Keratinocyte (primary cell): Measurements from ENCODE around the gene DPH2. TPM values are rescaled to one million over a fixed set of nuclear protein-coding genes. Genes with fewer than 3 reads are reported as not detected.

Experiments
- DNase-seq: peaks from one replicate; pipeline ENCODE4 v3.0.0-alpha.2; 2011; ENCODE audit warnings: low read depth, missing footprints, low spot score
- FAIRE-seq: peaks from 2 replicates; lab custom pipeline; 2011; peaks lifted over from hg19 to GRCh38; lab: Jason Lieb, UNC
- H2AFZ ChIP-seq: 2 replicates; pipeline ENCODE4 v1.6.0; 2012; ENCODE audit warnings: low read length, control low read depth, inconsistent platforms; ENCODE audit not compliant: control insufficient read depth
- H3K27ac ChIP-seq: 2 replicates; pipeline ENCODE4 v1.5.1; 2011; ENCODE audit warnings: low read length; ENCODE audit not compliant: control insufficient read depth, insufficient read depth
- H3K27me3 ChIP-seq: 3 replicates; pipeline ENCODE4 v1.6.0; 2011; ENCODE audit warnings: low read length; ENCODE audit not compliant: control insufficient read depth, insufficient read depth; ENCODE audit errors: extremely low read depth
- H3K36me3 ChIP-seq, 2 experiments: 2 replicates in 1 of 2; 3 replicates in 1 of 2; pipeline ENCODE4 v1.5.1; 2011; ENCODE audit warnings: low read length in 2 of 2, mild to moderate bottlenecking in 1 of 2; ENCODE audit not compliant: control insufficient read depth in 2 of 2, insufficient read depth in 2 of 2; ENCODE audit errors: extremely low read depth in 1 of 2
- H3K4me1 ChIP-seq: 3 replicates; pipeline ENCODE4 v1.5.1; 2011; ENCODE audit warnings: low read length; ENCODE audit not compliant: control insufficient read depth, insufficient read depth; ENCODE audit errors: extremely low read depth
- H3K4me2 ChIP-seq: 3 replicates; pipeline ENCODE4 v1.6.0; 2011; ENCODE audit warnings: low read depth, low read length; ENCODE audit not compliant: control insufficient read depth, insufficient read depth; ENCODE audit errors: extremely low read depth
- H3K4me3 ChIP-seq, 3 experiments: fragments of 200-600 bp in 1 of 3; sonication (generic) in 1 of 3; 2 replicates in 2 of 3; 3 replicates in 1 of 3; pipeline ENCODE4 v1.5.1; 2011 to 2016; ENCODE audit warnings: low read length in 3 of 3, mild to moderate bottlenecking in 3 of 3, control low read depth in 2 of 3, inconsistent platforms in 1 of 3, low read depth in 1 of 3, mixed read lengths in 1 of 3, mixed run types in 1 of 3, moderate library complexity in 1 of 3; ENCODE audit not compliant: control insufficient read depth in 2 of 3, insufficient read depth in 2 of 3; ENCODE audit errors: extremely low read depth in 1 of 3
- H3K79me2 ChIP-seq: 2 replicates; pipeline ENCODE4 v1.6.0; 2012; ENCODE audit warnings: low read length; ENCODE audit not compliant: control insufficient read depth, insufficient read depth
- H3K9ac ChIP-seq: 3 replicates; pipeline ENCODE4 v1.6.0; 2011; ENCODE audit warnings: low read length; ENCODE audit not compliant: control insufficient read depth, insufficient read depth; ENCODE audit errors: extremely low read depth
- H3K9me1 ChIP-seq: 3 replicates; pipeline ENCODE4 v1.6.0; 2011; ENCODE audit warnings: low read length; ENCODE audit not compliant: control insufficient read depth, insufficient read depth; ENCODE audit errors: extremely low read depth
- H3K9me3 ChIP-seq: 2 replicates; pipeline ENCODE4 v1.5.1; 2012; ENCODE audit warnings: low read depth, low read length; ENCODE audit not compliant: control insufficient read depth
- H4K20me1 ChIP-seq: 3 replicates; pipeline ENCODE4 v1.6.0; 2011; ENCODE audit warnings: low read length; ENCODE audit not compliant: control insufficient read depth, insufficient read depth; ENCODE audit errors: extremely low read depth
- CTCF ChIP-seq, 3 experiments: IDR thresholded peaks in 1 of 3; conservative IDR thresholded peaks in 1 of 3; optimal IDR thresholded peaks in 1 of 3; 2 replicates in 2 of 3; 3 replicates in 1 of 3; pipeline versions ENCODE3 to v1.5.1; 2011; ENCODE audit warnings: low read length in 3 of 3, mild to moderate bottlenecking in 3 of 3, moderate library complexity in 2 of 3, control low read depth in 1 of 3, inconsistent platforms in 1 of 3; ENCODE audit not compliant: insufficient read depth in 2 of 3; ENCODE audit errors: extremely low read depth in 1 of 3
- EZH2 ChIP-seq: IDR thresholded peaks from one replicate; pipeline ENCODE4 v1.6.1; 2012; ENCODE audit warnings: inconsistent platforms, mild to moderate bottlenecking, low read length, moderate library complexity
- dilution Hi-C: fragments of 300-500 bp; cut with MboI; formaldehyde crosslinking; loops from one replicate; pipeline ENCODE4 v1.7.0; 2020; ENCODE audit warnings: low sequenced_read_pairs; ENCODE audit not compliant: extremely low pct_ligation_motif_present
- polyA plus RNA-seq, 5 experiments: library from polyadenylated mRNA; depleted of rRNA in 3 of 5; stranded (reverse) in 3 of 5; stranded (forward) in 1 of 5; unstranded in 1 of 5; fragments of >200 nt; gene quantifications; 1 replicate in 1 of 5; 2 replicates in 3 of 5; 3 replicates in 1 of 5; pipeline versions ENCODE4 v1.2.1 to v1.2.3, GENCODE V29; 2011 to 2012; ENCODE audit warnings: missing spikeins in 2 of 5, low read depth in 1 of 5, low replicate concordance in 1 of 5

Gene DPH2
- polyA plus RNA-seq, 1 donor (not counting 4 experiments of a cell fraction or from before 2014, with no cell fraction given): 30.3 TPM

GRCh38 chr1:43978551-43979260 lies 8.9 kb downstream of the DPH2 start, which contains the start of gene B4GALT2:
B4GALT2 (plus strand) TSS chr1:43979210; CDS start chr1:43981161, 1,951 bp downstream.
- Histone ChIP-seq H3K9ac (peak within 1 kb of the TSS; percentile 94), H2AFZ (peak within 1 kb of the TSS; percentile 10), H3K27ac (peak within 1 kb of the TSS; percentile 92), H3K4me2 (peak within 1 kb of the TSS; percentile 83), H3K27me3 (no peaks in the 10 kb centered on the region), H4K20me1 (no peaks in the 10 kb centered on the region), H3K4me3 (peak within 1 kb of the TSS; percentile 51 to 74 (median 73)), H3K36me3 (peaks cover 23 to 28% of the 10 kb centered on the region in 2 experiments), H3K9me1 (no peaks in the 10 kb centered on the region), H3K4me1 (peaks cover 46% of the 10 kb centered on the region), H3K79me2 (peaks cover 63% of the 10 kb centered on the region), H3K9me3 (no peaks in the 10 kb centered on the region)
- no peak for FAIRE-seq
- DNase-seq: no peak
- TF ChIP-seq EZH2 (no peak), CTCF (optimal IDR thresholded peaks at IDR 0.05 in 1 of 3, IDR thresholded peaks at IDR 0.05 in 1 of 3, conservative IDR thresholded peaks at IDR 0.05 in 1 of 3; ENCODE audit: extremely low read depth in 1 of 3, insufficient read depth in 2 of 3, low read length in 3 of 3) (no peak)
- dilution Hi-C loops: no loop called here

GRCh38 chr1:43979261-43979527 lies 9.4 kb downstream of the DPH2 start:
- H3K4me2 ChIP-seq: no peak overlapping the region
- H3K4me1 ChIP-seq: peaks cover 43% of the 10 kb centered on the region
- H2AFZ ChIP-seq: no peak overlapping the region
- no peaks in the 10 kb centered on the region for H3K9me3 ChIP-seq
- FAIRE-seq (no peak), DNase-seq (no peak)
- H3K27ac ChIP-seq: peak overlapping the region; percentile 92
- TF ChIP-seq EZH2 (no peak), CTCF (optimal IDR thresholded peaks at IDR 0.05 in 1 of 3, IDR thresholded peaks at IDR 0.05 in 1 of 3, conservative IDR thresholded peaks at IDR 0.05 in 1 of 3; ENCODE audit: extremely low read depth in 1 of 3, insufficient read depth in 2 of 3, low read length in 3 of 3) (no peak)
- peaks cover 67% of the 10 kb centered on the region for H3K79me2 ChIP-seq
- peak overlapping the region; percentile 43 to 73 (median 51) for H3K4me3 ChIP-seq
- no peaks in the 10 kb centered on the region for H3K27me3 ChIP-seq
- dilution Hi-C loops: no loop called here
- peaks cover 23 to 31% of the 10 kb centered on the region in 2 experiments for H3K36me3 ChIP-seq
- H3K9me1 ChIP-seq: no peaks in the 10 kb centered on the region
- peak overlapping the region; percentile 94 for H3K9ac ChIP-seq
- H4K20me1 ChIP-seq: no peaks in the 10 kb centered on the region
